ENCODE measurements around the gene CHMP4B.

CHMP4B gene

DNA sequence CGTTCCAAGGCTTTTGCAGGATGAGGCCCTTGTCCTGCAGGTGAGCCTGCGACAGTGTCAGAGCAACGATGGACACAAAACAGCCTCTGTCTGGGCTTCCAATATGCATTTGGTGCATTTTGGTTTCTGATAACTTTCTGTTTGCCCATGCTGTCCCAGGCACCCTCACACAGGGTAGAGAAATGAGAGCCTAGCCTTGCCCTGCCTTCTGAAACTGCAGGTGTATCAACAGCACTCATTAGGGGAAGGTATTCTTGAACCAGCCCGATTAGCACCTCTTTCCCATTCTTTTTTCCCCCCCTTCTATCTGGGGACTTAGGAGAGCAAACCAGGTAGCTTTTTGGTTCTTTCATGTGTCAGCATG lies 30.3 kb downstream of the CHMP4B start:
- no peak for DNase-seq

DNA sequence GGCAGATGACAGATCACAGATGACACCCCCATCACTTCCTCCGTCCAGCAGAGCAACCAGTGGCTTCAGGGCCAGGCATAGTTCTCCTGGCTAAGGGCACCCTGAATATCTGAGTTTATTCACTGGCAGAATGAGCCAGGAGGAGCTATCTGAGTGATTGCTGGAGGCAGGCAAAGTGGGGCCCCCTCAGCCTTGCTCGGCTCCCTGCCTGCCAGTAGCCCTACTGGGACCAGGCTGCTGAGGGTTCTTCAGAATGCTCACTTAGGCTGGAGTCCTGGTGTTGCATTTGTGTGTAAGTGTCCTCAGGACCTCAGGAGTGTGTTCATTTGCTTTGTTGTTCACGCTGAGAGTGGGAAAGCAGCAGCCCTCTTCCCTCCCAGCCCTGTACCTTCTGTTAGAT lies 31.2 kb downstream of the CHMP4B start:
- DNase-seq: no peak

- no peak for DNase-seq
These were observed 31.9 kb downstream of the CHMP4B start for GRCh38 chr20:33843050-33843449.

DNA sequence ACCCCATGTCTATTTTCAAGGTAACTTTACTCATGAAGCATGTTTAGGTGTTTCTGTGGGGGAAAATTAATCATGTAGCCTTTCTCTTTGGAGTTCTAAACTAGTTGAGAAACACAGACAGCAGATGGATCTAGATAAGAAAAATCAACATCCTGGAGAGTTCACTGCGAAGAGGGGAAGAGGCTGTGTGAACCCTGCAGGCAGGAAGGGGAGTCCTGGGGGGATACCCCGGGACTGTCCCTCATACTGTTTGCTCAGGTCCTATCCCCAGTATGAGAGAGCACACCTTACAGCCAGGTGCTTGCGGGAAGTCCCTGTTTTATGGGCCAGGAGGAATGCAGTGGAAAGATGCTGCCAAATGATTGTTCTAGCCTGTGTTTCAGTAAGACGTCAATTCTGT lies 32.7 kb downstream of the CHMP4B start:
- no peak for DNase-seq

- no peak for DNase-seq
These were observed 35.3 kb downstream of the CHMP4B start for GRCh38 chr20:33846291-33846935.

DNA sequence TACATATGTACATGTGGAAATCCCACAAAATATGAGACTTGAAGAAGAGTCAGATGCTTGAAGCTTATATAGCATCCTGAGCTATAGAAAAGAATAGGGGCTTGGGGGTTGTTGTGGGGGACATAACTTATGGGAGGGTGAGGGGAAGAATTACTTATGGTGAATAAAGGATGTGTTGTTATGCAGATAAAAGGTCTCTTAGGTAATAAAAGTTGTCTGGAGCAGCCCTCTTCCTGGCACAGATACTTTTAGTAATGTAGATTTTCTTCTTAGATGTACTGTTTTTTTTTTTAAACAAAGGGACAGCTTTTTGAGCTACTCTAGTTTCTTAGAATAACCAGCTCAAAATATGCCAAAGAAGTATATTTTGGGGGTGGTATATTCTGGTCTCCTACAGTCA lies 35.9 kb downstream of the CHMP4B start:
- no peak for DNase-seq

GRCh38 chr20:33848391-33848790 lies 37.2 kb downstream of the CHMP4B start:
- DNase-seq: no peak

DNA sequence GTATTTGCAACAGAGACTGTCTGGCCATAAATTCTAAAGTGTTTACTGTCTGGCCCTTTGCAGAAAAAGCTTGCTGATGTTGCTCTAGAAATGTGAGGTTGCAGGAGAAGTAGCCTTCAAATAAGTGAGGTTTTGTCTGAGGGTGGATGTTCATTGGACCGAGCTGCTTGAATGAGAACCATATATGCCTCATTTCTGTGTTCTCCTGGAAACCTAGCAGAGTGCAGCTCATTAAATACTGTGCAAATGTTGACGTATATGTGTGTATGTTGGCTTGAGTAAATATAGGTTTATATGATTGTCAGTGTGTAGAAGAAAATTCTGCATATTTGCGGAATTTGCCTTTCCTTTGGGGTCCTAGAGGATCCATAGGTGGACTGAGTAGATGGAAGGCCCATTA lies 39.0 kb downstream of the CHMP4B start:
- no peak for DNase-seq

DNA sequence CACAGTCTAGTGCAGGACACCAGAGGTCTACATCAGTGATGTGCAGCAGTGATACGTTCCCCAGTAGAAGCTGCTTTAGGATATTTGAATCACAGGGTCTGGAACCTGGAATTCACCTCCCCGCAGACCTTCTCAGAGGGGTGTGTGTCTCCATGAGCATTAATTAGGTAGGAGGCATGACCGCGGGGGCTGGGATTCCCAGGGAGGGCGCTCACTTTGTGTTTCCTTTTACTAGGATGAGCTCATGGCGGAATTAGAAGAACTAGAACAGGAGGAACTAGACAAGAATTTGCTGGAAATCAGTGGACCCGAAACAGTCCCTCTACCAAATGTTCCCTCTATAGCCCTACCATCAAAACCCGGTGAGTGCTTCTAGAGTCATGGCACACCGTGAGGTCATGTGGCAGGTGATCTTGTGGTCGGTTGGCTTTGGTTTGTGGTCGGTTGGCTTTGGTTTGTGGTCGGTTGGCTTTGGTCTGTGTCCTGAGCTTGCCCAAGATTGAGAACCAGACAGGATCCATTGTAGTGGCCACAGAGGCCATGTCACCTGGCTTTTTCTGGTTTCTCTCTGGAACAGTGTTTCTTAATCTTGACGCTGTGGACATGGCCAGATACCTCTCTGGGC lies 40.8 kb downstream of the CHMP4B start:
- no peak for DNase-seq

DNA sequence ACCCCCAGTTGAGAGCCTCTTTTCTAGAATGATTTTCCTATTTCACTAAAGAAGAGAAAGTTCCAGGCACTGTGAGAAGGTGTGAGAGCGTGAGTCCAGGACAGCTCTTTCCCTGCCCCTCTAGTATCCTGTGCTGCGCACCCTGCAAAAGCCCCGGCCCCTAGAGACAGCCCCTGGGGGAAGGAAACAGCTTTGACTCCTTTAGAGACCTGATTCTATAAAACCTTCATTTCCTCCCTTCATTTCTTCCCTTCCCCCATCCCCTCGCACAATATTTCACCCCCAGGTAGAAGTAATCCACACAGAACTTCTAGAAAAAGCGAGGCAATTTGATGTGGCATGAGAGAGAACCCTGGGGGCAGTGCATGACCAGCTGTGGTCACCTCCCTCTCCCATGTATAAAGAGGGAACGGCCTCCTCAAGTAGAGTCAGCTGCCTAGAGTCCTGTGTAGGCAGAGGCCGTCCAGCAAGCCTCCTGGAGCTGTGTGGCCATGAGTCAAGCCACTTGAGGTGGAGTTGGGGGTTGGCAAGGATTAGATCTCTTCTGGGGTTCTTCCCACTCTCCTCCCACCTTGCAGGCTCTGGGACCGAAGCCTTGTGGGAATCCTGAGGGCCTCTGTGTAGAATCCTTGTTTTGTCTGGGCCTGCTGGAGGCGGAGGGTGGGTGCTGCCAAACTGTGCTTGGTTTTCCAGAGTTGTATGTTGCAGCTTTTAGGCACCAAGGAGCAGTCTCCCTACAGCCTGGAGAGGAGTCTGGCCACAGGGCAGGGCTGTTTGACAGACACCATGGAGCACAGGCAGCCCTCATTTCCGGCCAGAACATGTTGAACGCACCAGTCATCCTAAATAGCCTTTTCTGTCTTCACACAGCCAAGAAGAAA lies 41.7 kb downstream of the CHMP4B start:
- DNase-seq: no peak

DNA sequence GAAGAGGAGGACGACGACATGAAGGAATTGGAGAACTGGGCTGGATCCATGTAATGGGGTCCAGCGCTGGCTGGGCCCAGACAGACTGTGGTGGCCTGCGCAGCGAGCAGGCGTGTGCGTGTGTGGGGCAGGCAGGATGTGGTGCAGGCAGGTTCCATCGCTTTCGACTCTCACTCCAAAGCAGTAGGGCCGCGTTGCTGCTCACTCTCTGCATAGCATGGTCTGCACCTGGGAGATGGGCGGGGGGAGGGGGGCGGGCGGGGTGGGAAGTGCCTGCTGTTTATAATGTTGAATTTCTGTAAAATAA lies 42.3 kb downstream of the CHMP4B start:
- DNase-seq: no peak

GRCh38 chr20:33857722-33858563 lies 46.8 kb downstream of the CHMP4B start:
- no peak for DNase-seq

DNA sequence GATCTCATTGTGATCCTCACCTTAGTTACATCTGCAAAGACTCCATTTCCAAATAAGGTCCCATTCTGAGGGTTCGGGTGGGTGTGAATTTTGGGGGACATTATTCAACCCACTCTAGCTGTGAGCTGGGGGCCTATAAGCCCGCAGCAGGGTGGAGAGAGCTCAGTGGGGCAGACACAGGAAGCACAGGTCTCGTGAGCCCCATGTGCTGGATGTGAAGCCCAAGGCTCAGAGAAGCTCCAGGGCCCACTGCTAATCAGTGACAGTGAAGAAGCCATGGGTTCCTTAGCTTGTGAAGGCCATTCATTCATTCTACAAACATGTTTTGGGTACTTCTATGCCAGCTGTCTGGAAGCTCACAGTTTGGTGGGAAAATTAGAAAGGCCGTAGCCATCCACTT lies 47.5 kb downstream of the CHMP4B start:
- no peak for DNase-seq

DNA sequence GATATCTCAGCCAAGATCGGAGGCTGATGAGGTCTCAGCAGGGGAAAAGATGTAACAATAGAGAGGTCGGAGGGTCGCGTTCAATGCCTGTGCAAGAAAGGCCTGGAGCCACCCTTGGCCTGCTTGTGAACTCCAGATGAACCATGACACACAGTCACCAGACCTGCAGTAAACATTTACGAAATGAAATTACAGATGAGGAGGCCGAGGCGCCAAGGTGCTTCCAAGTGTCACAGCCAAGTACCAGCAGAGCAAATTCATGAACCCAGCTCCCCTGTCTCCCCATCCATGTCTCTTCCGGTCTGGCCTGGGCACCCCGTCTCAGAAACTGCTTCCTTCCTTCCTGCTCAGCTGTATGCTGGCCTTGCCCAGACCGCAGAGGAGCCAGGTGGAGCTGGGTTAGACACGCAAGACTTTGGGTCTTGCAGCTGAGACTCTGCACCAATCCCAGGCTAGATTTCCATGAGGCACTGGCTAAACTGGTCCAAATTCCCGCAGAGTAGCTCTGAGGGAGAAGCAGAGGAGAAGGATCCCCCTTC lies 48.1 kb downstream of the CHMP4B start:
- no peak for DNase-seq

GRCh38 chr20:33859751-33860150 lies 48.6 kb downstream of the CHMP4B start:
- DNase-seq: no peak

DNA sequence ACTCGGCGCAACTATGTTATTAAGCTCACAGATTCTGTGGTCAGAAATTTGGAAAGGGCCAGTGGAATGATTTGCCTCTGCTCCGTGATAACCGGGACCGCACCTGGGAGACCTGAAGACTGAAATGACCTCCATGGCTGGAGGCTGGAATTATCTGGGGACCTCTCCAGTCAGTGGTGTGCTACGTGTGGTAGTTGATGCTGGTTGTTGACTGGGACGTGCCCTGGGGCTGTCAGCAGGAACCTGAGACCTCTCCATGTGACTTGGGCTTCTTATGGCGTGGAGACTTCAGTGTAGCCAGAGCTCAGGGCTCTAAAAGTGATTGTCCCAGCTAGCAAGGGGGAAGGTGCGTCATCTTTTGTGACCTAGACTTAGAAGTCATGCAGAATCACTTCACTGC lies 50.3 kb downstream of the CHMP4B start:
- no peak for DNase-seq

GRCh38 chr20:33862709-33863403 lies 51.7 kb downstream of the CHMP4B start:
- DNase-seq: no peak

- no peak for DNase-seq
These were observed 52.5 kb downstream of the CHMP4B start for GRCh38 chr20:33863440-33864323.

- no peak for DNase-seq
These were observed 53.3 kb downstream of the CHMP4B start for GRCh38 chr20:33864324-33864963.

DNA sequence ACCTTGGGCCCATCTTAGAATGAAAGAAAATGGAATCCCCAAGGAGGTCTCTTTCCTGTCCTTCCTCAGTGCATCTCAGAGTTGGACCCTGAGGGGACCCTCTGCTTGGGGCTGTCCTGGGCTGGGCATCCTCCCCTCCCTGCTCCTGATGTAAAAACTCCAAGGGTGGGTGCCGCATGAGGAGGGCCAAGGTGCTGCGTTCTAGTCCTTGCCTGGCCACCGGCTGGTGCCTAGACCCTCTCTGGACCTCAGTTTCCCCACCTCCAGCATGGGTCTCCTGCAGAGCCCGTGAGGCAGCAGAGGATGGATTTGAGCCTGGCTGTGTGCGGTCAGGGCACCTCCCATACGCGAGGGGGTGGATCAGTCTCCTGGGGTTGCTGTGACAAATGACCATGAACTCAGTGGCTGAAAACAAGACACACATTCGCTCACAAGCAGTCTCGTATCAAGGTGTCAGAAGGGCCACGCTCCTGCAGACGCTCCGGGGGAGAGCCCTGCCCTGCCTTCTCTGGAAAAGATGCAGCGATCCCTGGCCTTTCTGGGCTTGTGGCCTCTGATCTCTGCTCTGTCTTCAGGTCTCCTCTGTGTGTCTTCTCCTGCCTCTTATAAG lies 54.7 kb downstream of the CHMP4B start:
- no peak for DNase-seq
